CD4-positive, alpha-beta T cell (primary cell): ENCODE data around the gene KCNQ2. TPM values are rescaled to one million over a fixed set of nuclear protein-coding genes. Genes with fewer than 3 reads are reported as not detected.

Source experiments
- ATAC-seq: fragments of 200-7000 bp; cut with Tn5 transposase; one replicate; pipeline ENCODE4 v1.10.0; 2022; ENCODE audit warnings: mild to moderate bottlenecking; ENCODE audit not compliant: poor library complexity
- CTCF ChIA-PET: fragments of 350-600 bp; sonication (Branson Sonifier 250); formaldehyde crosslinking; loops from one replicate; lab custom pipeline; 2021; ENCODE audit warnings: antibody characterized with exemption, inconsistent platforms; lab: Charles Lee
- POLR2A ChIA-PET: fragments of 350-600 bp; sonication (Branson Sonifier 250); formaldehyde crosslinking; loops from one replicate; lab custom pipeline; 2021; ENCODE audit warnings: antibody characterized with exemption, inconsistent platforms; lab: Charles Lee
- DNase-seq, 14 experiments: peaks; one replicate each; pipeline ENCODE4 v3.0.0-alpha.2; 2013 to 2020; ENCODE audit warnings: mixed read lengths in 2 of 14
- H3K27ac ChIP-seq, 2 donors: one replicate each; pipeline versions ENCODE4 v1.5.1 to v1.7.0; 2013; ENCODE audit warnings: low read length in 2 of 2, low read depth in 1 of 2, mild to moderate bottlenecking in 1 of 2
- H3K27me3 ChIP-seq, 2 experiments: 1 replicate in 1 of 2; 2 replicates in 1 of 2; pipeline versions ENCODE4 v1.6.1 to v1.7.0; 2013; ENCODE audit warnings: low read length in 2 of 2, control low read depth in 1 of 2, mild to moderate bottlenecking in 1 of 2, moderate library complexity in 1 of 2; ENCODE audit not compliant: insufficient read depth in 2 of 2, control insufficient read depth in 1 of 2
- H3K36me3 ChIP-seq: one replicate; pipeline ENCODE4 v1.6.1; 2013; ENCODE audit warnings: low read length, control low read depth; ENCODE audit not compliant: insufficient read depth
- H3K4me1 ChIP-seq: one replicate; pipeline ENCODE4 v1.6.1; 2013; ENCODE audit warnings: low read length, control low read depth; ENCODE audit not compliant: insufficient read depth
- H3K4me3 ChIP-seq: one replicate; pipeline ENCODE4 v1.5.1; 2013; ENCODE audit warnings: mild to moderate bottlenecking, low read length, moderate library complexity
- H3K9me3 ChIP-seq, 2 experiments: 1 replicate in 1 of 2; 2 replicates in 1 of 2; pipeline versions ENCODE4 v1.6.1 to v1.7.0; 2013; ENCODE audit warnings: low read length in 2 of 2, mild to moderate bottlenecking in 2 of 2, control low read depth in 1 of 2, moderate library complexity in 1 of 2; ENCODE audit not compliant: control insufficient read depth in 1 of 2, insufficient read depth in 1 of 2
- H3K27ac Mint-ChIP-seq: one replicate; pipeline ENCODE4 v1.8.0; 2020; ENCODE audit warnings: mixed read lengths
- H3K27me3 Mint-ChIP-seq: one replicate; pipeline ENCODE4 v1.8.0; 2021; ENCODE audit warnings: mixed read lengths
- H3K36me3 Mint-ChIP-seq: one replicate; pipeline ENCODE4 v1.8.0; 2021; ENCODE audit warnings: low read depth, mixed read lengths
- H3K4me1 Mint-ChIP-seq: one replicate; pipeline ENCODE4 v1.8.0; 2021; ENCODE audit warnings: low read depth, mixed read lengths
- H3K4me3 Mint-ChIP-seq: one replicate; pipeline ENCODE4 v1.8.0; 2020; ENCODE audit warnings: mild to moderate bottlenecking, mixed read lengths
- H3K9me3 Mint-ChIP-seq: one replicate; pipeline ENCODE4 v1.8.0; 2020; ENCODE audit warnings: mixed read lengths
- intact Hi-C, 2 experiments: fragments of 100-400 bp; cut with DNase I in 1 of 2; cut with micrococcal nuclease in 1 of 2; formaldehyde crosslinking; loops; one replicate each; pipeline versions ENCODE4 v1.15.1 to v1.9.0; 2023 to 2025; cut with DNase I, micrococcal nuclease
- total RNA-seq, 174 experiments: library from RNA in 2 of 174; stranded (reverse) in 2 of 174; gene quantifications; one replicate each; pipeline ENCODE4 v1.2.3 and lab custom pipeline; 2021 to 2026
- TF ChIP-seq, protein P1 (sequence below): fragments of 200-600 bp; IDR thresholded peaks from one replicate; pipeline ENCODE4 v1.8.0; 2022; ENCODE audit warnings: antibody characterized with exemption, mild to moderate bottlenecking

The KCNQ2 gene
- total RNA-seq, 2 experiments from 2014 or later: not detected

DNA sequence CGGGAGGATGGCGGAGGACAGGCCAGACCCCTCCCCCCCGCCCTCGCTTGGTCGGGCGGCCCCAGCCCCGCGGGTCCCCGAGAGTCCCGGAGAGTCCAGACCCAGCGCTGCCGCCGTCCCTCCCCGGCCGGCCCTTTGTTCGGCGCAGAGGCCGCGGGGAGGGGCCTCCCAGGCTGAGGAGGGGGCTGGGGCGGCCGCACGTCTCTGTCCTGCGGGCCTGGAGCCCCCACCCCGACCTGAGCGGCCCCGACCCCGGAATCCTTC is 806 bp downstream of the KCNQ2 start:
- no peak overlapping the region for H3K4me3 ChIP-seq
- CTCF ChIA-PET: no interaction called here
- TF ChIP-seq, protein P1, sequence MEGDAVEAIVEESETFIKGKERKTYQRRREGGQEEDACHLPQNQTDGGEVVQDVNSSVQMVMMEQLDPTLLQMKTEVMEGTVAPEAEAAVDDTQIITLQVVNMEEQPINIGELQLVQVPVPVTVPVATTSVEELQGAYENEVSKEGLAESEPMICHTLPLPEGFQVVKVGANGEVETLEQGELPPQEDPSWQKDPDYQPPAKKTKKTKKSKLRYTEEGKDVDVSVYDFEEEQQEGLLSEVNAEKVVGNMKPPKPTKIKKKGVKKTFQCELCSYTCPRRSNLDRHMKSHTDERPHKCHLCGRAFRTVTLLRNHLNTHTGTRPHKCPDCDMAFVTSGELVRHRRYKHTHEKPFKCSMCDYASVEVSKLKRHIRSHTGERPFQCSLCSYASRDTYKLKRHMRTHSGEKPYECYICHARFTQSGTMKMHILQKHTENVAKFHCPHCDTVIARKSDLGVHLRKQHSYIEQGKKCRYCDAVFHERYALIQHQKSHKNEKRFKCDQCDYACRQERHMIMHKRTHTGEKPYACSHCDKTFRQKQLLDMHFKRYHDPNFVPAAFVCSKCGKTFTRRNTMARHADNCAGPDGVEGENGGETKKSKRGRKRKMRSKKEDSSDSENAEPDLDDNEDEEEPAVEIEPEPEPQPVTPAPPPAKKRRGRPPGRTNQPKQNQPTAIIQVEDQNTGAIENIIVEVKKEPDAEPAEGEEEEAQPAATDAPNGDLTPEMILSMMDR: no peak
- Mint-ChIP-seq H3K27me3 (peaks cover 43% of the 10 kb centered on the region), H3K9me3 (no peaks in the 10 kb centered on the region), H3K4me1 (no peaks in the 10 kb centered on the region), H3K27ac (no peak overlapping the region), H3K36me3 (no peaks in the 10 kb centered on the region), H3K4me3 (no peak overlapping the region)
- peaks cover 45 to 60% of the 10 kb centered on the region in 2 experiments for H3K27me3 ChIP-seq
- no peak for ATAC-seq
- peaks cover 12% of the 10 kb centered on the region for H3K4me1 ChIP-seq
- H3K9me3 ChIP-seq: peaks cover 0 to 24% of the 10 kb centered on the region in 2 experiments
- POLR2A ChIA-PET: no interaction called here
- no peak for DNase-seq
- intact Hi-C loops: no loop called here
- H3K36me3 ChIP-seq: no peaks in the 10 kb centered on the region
- H3K27ac ChIP-seq: no peak overlapping the region

DNA sequence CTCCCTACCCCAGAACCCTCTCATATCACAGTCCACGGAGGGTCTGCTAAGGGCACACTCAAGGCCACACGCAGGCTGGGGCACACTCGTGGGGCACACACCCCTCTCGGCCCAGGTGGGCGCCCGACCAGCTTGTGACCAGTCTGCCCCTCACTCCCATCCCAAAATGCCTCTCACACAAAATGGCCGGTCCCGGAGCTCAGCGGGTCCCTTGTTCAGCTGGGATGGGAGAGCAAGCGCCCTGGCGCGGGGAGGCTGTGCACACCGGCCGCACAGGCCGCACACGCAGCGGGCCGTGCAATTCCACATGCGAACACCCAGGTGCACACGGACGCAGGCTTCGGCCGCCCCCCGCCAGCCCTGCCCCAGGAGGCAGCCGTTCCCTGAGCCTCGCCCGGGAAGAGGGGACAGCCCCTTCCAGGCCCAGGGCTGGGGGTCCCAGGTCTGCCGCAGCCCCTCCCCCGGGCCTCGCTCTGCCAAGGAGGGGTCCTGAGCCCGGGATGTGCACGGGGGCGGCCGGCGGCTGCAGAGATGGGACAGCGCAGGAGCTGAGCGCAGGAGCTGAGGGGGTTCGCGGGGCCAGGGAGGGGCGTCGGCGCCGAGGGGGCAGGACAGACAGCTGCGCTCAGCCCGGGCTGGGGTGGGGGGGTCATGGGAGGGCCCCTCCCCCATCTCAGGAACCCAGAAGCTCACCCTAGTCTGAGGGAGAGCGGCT is 1.3 kb downstream of the KCNQ2 start:
- intact Hi-C loops: no loop called here
- POLR2A ChIA-PET: no interaction called here
- no peak overlapping the region for H3K4me3 ChIP-seq
- CTCF ChIA-PET: no interaction called here
- no peak overlapping the region for H3K27ac ChIP-seq
- H3K27me3 ChIP-seq: peaks cover 45 to 60% of the 10 kb centered on the region in 2 experiments
- peaks cover 12% of the 10 kb centered on the region for H3K4me1 ChIP-seq
- Mint-ChIP-seq H3K27ac (no peak overlapping the region), H3K9me3 (no peaks in the 10 kb centered on the region), H3K4me3 (no peak overlapping the region), H3K27me3 (peaks cover 43% of the 10 kb centered on the region), H3K36me3 (no peaks in the 10 kb centered on the region), H3K4me1 (no peaks in the 10 kb centered on the region)
- no peak for ATAC-seq
- peaks cover 0 to 27% of the 10 kb centered on the region in 2 experiments for H3K9me3 ChIP-seq
- DNase-seq: no peak
- TF ChIP-seq, protein P1: no peak
- no peaks in the 10 kb centered on the region for H3K36me3 ChIP-seq

DNA sequence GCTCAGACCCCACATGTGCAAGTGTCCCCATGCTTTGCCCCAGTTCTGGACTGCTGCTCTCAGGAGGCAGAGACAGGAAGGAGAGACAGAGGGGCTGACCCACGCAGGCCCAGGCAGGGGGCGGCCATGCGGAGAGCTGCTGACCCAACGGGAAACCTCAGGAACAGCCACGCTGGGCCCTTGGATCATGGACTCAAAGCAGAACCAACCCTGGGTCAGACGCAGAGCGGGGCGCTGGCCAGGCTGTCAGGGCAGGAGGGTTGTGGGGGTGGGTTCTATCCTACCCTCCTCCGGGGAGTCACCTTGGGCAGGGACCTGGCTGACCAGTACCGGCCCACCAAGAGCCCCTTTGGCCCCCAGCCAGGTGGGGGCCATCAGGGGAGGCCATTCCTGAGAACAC is 2.0 kb downstream of the KCNQ2 start:
- H3K36me3 ChIP-seq: no peaks in the 10 kb centered on the region
- intact Hi-C loops: no loop called here
- Mint-ChIP-seq H3K27me3 (peaks cover 42% of the 10 kb centered on the region), H3K4me1 (no peaks in the 10 kb centered on the region), H3K36me3 (no peaks in the 10 kb centered on the region), H3K4me3 (no peak overlapping the region), H3K27ac (no peak overlapping the region), H3K9me3 (no peaks in the 10 kb centered on the region)
- TF ChIP-seq, protein P1: no peak
- no peak for ATAC-seq
- peaks cover 12% of the 10 kb centered on the region for H3K4me1 ChIP-seq
- H3K27ac ChIP-seq: no peak overlapping the region
- H3K27me3 ChIP-seq: peaks cover 39 to 53% of the 10 kb centered on the region in 2 experiments
- DNase-seq: no peak
- peaks cover 0 to 25% of the 10 kb centered on the region in 2 experiments for H3K9me3 ChIP-seq
- CTCF ChIA-PET: no interaction called here
- H3K4me3 ChIP-seq: no peak overlapping the region
- POLR2A ChIA-PET: no interaction called here
